BLaER1 treated with 17β-estradiol and CSF1 and Interleukin-3, amounts not matched to agents 10 nM and 100 nM (cell line): ENCODE measurements around the gene GTPBP1.

Source experiments
- H3K27ac ChIP-seq, 11 experiments: shearing (Covaris generic); formaldehyde crosslinking; 2 replicates each; pipeline ENCODE4 v1.8.1; 2022
- H3K27me3 ChIP-seq, 11 experiments: shearing (Covaris generic); formaldehyde crosslinking; 2 replicates each; pipeline ENCODE4 v1.8.1; 2022
- H3K36me3 ChIP-seq, 11 experiments: shearing (Covaris generic); formaldehyde crosslinking; 2 replicates each; pipeline ENCODE4 v1.8.1; 2022
- H3K4me1 ChIP-seq, 10 experiments: shearing (Covaris generic); formaldehyde crosslinking; 2 replicates each; pipeline ENCODE4 v1.8.1; 2022
- H3K4me2 ChIP-seq, 11 experiments: shearing (Covaris generic); formaldehyde crosslinking; 2 replicates each; pipeline ENCODE4 v1.8.1; 2022
- H3K4me3 ChIP-seq, 10 experiments: shearing (Covaris generic); formaldehyde crosslinking; 2 replicates each; pipeline ENCODE4 v1.8.1; 2022
- H3K9ac ChIP-seq, 11 experiments: shearing (Covaris generic); formaldehyde crosslinking; 2 replicates each; pipeline ENCODE4 v1.8.1; 2022
- H3K9me3 ChIP-seq, 11 experiments: shearing (Covaris generic); formaldehyde crosslinking; replicated peaks in 1 of 11; 2 replicates each; pipeline ENCODE4 v1.8.1; 2022
- H4K20me1 ChIP-seq, 11 experiments: shearing (Covaris generic); formaldehyde crosslinking; 2 replicates each; pipeline ENCODE4 v1.8.1; 2022
- Cebpa-rat ChIP-seq, 11 experiments: shearing (Covaris generic); IDR thresholded peaks; 2 replicates each; pipeline ENCODE4 v1.8.1; 2022

Gene GTPBP1

GRCh38 chr22:38699143-38699542, 6.6 kb upstream of the GTPBP1 start:
- peaks cover 6 to 53% (median 23%) of the 10 kb centered on the region in 11 experiments; a peak in 14 of 22 replicates for H4K20me1 ChIP-seq
- peak overlapping the region; percentile 87 to 97 (median 94) for H3K9ac ChIP-seq
- no peaks in the 10 kb centered on the region for H3K9me3 ChIP-seq
- no peak for TF ChIP-seq Cebpa-rat (IDR thresholded peaks at IDR 0.05)
- peaks cover 4 to 31% (median 14%) of the 10 kb centered on the region in 11 experiments; a peak in 15 of 22 replicates for H3K36me3 ChIP-seq
- H3K27ac ChIP-seq, result peak overlapping the region in 3 of 11 experiments; percentile 93 to 95 (median 95); a peak in 3 of 22 replicates
- H3K4me1 ChIP-seq, result peaks cover 44 to 70% (median 59%) of the 10 kb centered on the region in 10 experiments
- peak overlapping the region; percentile 74 to 91 (median 88) for H3K4me3 ChIP-seq
- peaks cover 0 to 7% (median 0%) of the 10 kb centered on the region in 11 experiments; a peak in 2 of 22 replicates for H3K27me3 ChIP-seq
- peak overlapping the region; percentile 90 to 99 (median 93) for H3K4me2 ChIP-seq

DNA sequence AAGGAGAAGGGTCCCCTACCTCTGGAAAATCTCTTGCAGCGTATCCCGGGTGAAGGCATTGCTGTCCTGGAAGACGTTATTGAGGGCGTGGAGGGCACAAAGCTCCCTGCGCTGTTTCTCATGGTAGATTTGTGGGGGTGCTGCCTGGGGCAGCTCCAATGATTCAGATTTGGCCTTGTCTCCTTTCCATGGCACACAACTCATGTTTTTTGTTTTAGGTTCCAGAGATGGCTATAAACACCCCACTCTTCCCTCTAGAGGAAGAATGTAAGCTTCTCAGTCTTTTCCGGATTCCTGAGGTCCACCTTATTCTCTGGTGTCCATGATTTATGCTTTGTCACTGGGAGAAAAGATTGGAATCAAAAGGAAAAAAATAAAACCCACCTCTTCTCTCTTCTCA, 6.0 kb upstream of the GTPBP1 start:
- Histone ChIP-seq H3K4me1 (peaks cover 49 to 70% (median 63%) of the 10 kb centered on the region in 10 experiments), H3K27me3 (peaks cover 0 to 7% (median 0%) of the 10 kb centered on the region in 11 experiments; a peak in 2 of 22 replicates), H3K9me3 (no peaks in the 10 kb centered on the region), H3K36me3 (peaks cover 0 to 26% (median 11%) of the 10 kb centered on the region in 11 experiments; a peak in 11 of 22 replicates), H3K4me3 (peak overlapping the region; percentile 74 to 91 (median 88)), H3K27ac (peak overlapping the region; percentile 87 to 97 (median 93); a peak in 21 of 22 replicates), H4K20me1 (peaks cover 4 to 46% (median 21%) of the 10 kb centered on the region in 11 experiments; a peak in 13 of 22 replicates), H3K4me2 (peak overlapping the region; percentile 90 to 99 (median 93)), H3K9ac (peak overlapping the region; percentile 87 to 97 (median 94))
- no peak for TF ChIP-seq Cebpa-rat (IDR thresholded peaks at IDR 0.05)

- H3K9ac ChIP-seq, result peak overlapping the region; percentile 87 to 97 (median 94)
- H3K9me3 ChIP-seq, result no peaks in the 10 kb centered on the region
- H4K20me1 ChIP-seq, result peaks cover 4 to 41% (median 17%) of the 10 kb centered on the region in 11 experiments; a peak in 13 of 22 replicates
- peak overlapping the region; percentile 74 to 91 (median 88) for H3K4me3 ChIP-seq
- peaks cover 0 to 7% (median 0%) of the 10 kb centered on the region in 11 experiments; a peak in 2 of 22 replicates for H3K27me3 ChIP-seq
- no peak for TF ChIP-seq Cebpa-rat (IDR thresholded peaks at IDR 0.05)
- H3K36me3 ChIP-seq, result peaks cover 0 to 20% (median 6%) of the 10 kb centered on the region in 11 experiments; a peak in 8 of 22 replicates
- peak overlapping the region; percentile 90 to 99 (median 93) for H3K4me2 ChIP-seq
- H3K27ac ChIP-seq, result peak overlapping the region; percentile 87 to 97 (median 93)
- peaks cover 54 to 67% (median 65%) of the 10 kb centered on the region in 10 experiments for H3K4me1 ChIP-seq
Observed at GRCh38 chr22:38700270-38700788, 5.4 kb upstream of the GTPBP1 start.

DNA sequence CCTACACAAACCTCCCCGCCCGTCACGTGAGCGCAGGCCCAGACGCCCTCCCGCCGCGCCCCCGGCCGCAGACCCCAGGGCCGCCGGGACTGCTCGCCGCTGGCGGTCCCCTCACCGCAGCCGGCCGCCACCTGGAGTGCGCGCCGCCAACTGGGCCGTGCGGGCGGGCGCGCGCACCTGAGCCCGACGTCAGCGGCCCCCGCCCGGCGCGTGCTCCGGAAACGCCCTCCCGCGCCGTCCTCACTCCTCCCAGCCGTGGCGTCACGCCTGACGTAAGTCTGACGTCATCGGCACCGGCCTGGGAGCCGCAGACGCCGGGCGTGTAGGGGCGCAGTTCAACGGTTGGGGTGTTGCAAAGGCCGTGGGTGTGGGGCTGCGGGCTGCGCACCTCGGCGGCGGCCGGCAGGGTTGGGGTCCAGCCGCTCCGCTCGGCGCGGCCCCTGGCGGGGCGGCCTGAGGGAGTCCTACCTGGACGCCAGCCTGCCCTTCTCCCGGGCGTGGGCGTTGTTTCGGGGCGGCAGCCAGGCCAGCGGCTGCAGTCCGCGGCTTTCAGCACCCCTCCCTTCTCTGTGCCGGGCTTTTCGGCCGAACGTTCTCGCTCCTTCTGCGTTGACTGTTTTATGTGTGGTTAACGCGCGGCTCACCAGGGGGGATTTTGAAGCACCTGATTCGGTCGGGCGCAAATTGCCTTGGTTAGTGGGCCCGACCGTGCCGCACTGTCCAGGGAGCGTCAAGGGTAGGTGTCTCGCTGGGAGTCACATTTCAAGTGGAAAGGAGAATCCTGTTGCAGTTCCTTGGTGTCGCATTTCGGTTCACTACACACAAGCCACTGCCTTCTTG, 4.7 kb upstream of the GTPBP1 start, which contains the start of gene JOSD1:
Gene JOSD1 (minus strand): TSS at position 155 of the 840 bp plus-strand sequence. CDS start 956 bp downstream, outside the sequence.
- H3K4me3 ChIP-seq, result peak within 1 kb of the TSS; percentile 74 to 91 (median 88)
- H4K20me1 ChIP-seq, result peaks cover 4 to 39% (median 16%) of the 10 kb centered on the region in 11 experiments; a peak in 13 of 22 replicates
- H3K27me3 ChIP-seq, result peaks cover 0 to 7% (median 0%) of the 10 kb centered on the region in 11 experiments; a peak in 2 of 22 replicates
- peak within 1 kb of the TSS; percentile 87 to 97 (median 93) for H3K27ac ChIP-seq
- H3K36me3 ChIP-seq, result peaks cover 0 to 16% (median 4%) of the 10 kb centered on the region in 11 experiments; a peak in 6 of 22 replicates
- no peak for TF ChIP-seq Cebpa-rat (IDR thresholded peaks at IDR 0.05)
- peak within 1 kb of the TSS; percentile 90 to 99 (median 93) for H3K4me2 ChIP-seq
- peak within 1 kb of the TSS; percentile 87 to 97 (median 94) for H3K9ac ChIP-seq
- no peaks in the 10 kb centered on the region for H3K9me3 ChIP-seq
- peaks cover 53 to 67% (median 60%) of the 10 kb centered on the region in 10 experiments for H3K4me1 ChIP-seq

GRCh38 chr22:38704654-38705234, 1.0 kb upstream of the GTPBP1 start:
- Histone ChIP-seq H3K9me3 (no peaks in the 10 kb centered on the region), H3K4me2 (peak overlapping the region; percentile 71 to 93 (median 82)), H4K20me1 (peaks cover 31 to 39% (median 37%) of the 10 kb centered on the region in 11 experiments), H3K4me1 (peaks cover 44 to 64% (median 53%) of the 10 kb centered on the region in 10 experiments), H3K36me3 (peaks cover 1 to 14% (median 4%) of the 10 kb centered on the region in 11 experiments; a peak in 17 of 22 replicates), H3K27ac (peak overlapping the region in 10 of 11 experiments; percentile 14 to 63 (median 36); a peak in 14 of 22 replicates), H3K4me3 (peak overlapping the region; percentile 43 to 62 (median 48); a peak in 17 of 20 replicates), H3K27me3 (peaks cover 0 to 7% (median 0%) of the 10 kb centered on the region in 11 experiments; a peak in 2 of 22 replicates), H3K9ac (peak overlapping the region; percentile 0 to 65 (median 51); a peak in 19 of 22 replicates)
- no peak for TF ChIP-seq Cebpa-rat (IDR thresholded peaks at IDR 0.05)

- Histone ChIP-seq H3K27ac (peak overlapping the region; percentile 88 to 95 (median 94)), H4K20me1 (peaks cover 45 to 55% (median 50%) of the 10 kb centered on the region in 11 experiments), H3K9ac (peak overlapping the region; percentile 92 to 98 (median 95)), H3K36me3 (peaks cover 9 to 29% (median 19%) of the 10 kb centered on the region in 11 experiments; a peak in 19 of 22 replicates), H3K4me2 (peak overlapping the region; percentile 87 to 97 (median 91)), H3K27me3 (peaks cover 0 to 5% (median 0%) of the 10 kb centered on the region in 11 experiments; a peak in 2 of 22 replicates), H3K4me3 (peak overlapping the region; percentile 88 to 99 (median 94)), H3K9me3 (no peaks in the 10 kb centered on the region), H3K4me1 (peaks cover 45 to 62% (median 55%) of the 10 kb centered on the region in 10 experiments)
- no peak for TF ChIP-seq Cebpa-rat (IDR thresholded peaks at IDR 0.05)
Observed at GRCh38 chr22:38706101-38706900, 557 bp downstream of the GTPBP1 start.

- peaks cover 50 to 60% (median 55%) of the 10 kb centered on the region in 11 experiments for H4K20me1 ChIP-seq
- H3K9ac ChIP-seq, result peak overlapping the region; percentile 92 to 98 (median 95)
- peak overlapping the region in 10 of 11 experiments; percentile 90 to 95 (median 94); a peak in 20 of 22 replicates for H3K27ac ChIP-seq
- H3K4me2 ChIP-seq, result peak overlapping the region; percentile 87 to 97 (median 91)
- H3K4me3 ChIP-seq, result peak overlapping the region; percentile 88 to 99 (median 94)
- H3K4me1 ChIP-seq, result peaks cover 39 to 56% (median 49%) of the 10 kb centered on the region in 10 experiments
- no peak for TF ChIP-seq Cebpa-rat (IDR thresholded peaks at IDR 0.05)
- H3K9me3 ChIP-seq, result no peaks in the 10 kb centered on the region
- peaks cover 9 to 34% (median 25%) of the 10 kb centered on the region in 11 experiments; a peak in 20 of 22 replicates for H3K36me3 ChIP-seq
- no peaks in the 10 kb centered on the region for H3K27me3 ChIP-seq
Observed at GRCh38 chr22:38706901-38707195, 1.1 kb downstream of the GTPBP1 start.
